Thyroid gland (tissue), 4 donors: ENCODE data around the gene KRTAP2-2.

Source experiments
- POLR2A ChIP-seq, 2 donors: fragments of 450-650 bp; IDR thresholded peaks; one replicate each; pipeline ENCODE4 v1.6.1; 2017; ENCODE audit warnings: antibody characterized with exemption in 2 of 2, mild to moderate bottlenecking in 2 of 2, moderate library complexity in 1 of 2
- TF ChIP-seq, protein P1 (sequence below), 6 experiments: fragments of 200-600 bp in 3 of 6; fragments of 450-650 bp in 3 of 6; sonication (generic) in 3 of 6; IDR thresholded peaks; one replicate each; pipeline ENCODE4 v1.5.1; 2016 to 2019; ENCODE audit warnings: antibody characterized with exemption in 6 of 6, mild to moderate bottlenecking in 2 of 6, inconsistent platforms in 1 of 6, moderate library complexity in 1 of 6

- TF ChIP-seq POLR2A (IDR thresholded peaks at IDR 0.05): no peak
- TF ChIP-seq, protein P1, sequence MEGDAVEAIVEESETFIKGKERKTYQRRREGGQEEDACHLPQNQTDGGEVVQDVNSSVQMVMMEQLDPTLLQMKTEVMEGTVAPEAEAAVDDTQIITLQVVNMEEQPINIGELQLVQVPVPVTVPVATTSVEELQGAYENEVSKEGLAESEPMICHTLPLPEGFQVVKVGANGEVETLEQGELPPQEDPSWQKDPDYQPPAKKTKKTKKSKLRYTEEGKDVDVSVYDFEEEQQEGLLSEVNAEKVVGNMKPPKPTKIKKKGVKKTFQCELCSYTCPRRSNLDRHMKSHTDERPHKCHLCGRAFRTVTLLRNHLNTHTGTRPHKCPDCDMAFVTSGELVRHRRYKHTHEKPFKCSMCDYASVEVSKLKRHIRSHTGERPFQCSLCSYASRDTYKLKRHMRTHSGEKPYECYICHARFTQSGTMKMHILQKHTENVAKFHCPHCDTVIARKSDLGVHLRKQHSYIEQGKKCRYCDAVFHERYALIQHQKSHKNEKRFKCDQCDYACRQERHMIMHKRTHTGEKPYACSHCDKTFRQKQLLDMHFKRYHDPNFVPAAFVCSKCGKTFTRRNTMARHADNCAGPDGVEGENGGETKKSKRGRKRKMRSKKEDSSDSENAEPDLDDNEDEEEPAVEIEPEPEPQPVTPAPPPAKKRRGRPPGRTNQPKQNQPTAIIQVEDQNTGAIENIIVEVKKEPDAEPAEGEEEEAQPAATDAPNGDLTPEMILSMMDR (IDR thresholded peaks at IDR 0.05): no peak
Measured at GRCh38 chr17:41029633-41030245, 25.3 kb downstream of the KRTAP2-2 start, which contains the start of gene KRTAP1-4.
